Tibial nerve (tissue), 3 donors: ENCODE results near the gene PPP1R1B.

Experiments used
- POLR2A ChIP-seq, 2 donors: fragments of 450-650 bp; IDR thresholded peaks; one replicate each; pipeline ENCODE4 v1.6.1; 2017; ENCODE audit warnings: antibody characterized with exemption in 2 of 2, mild to moderate bottlenecking in 2 of 2, moderate library complexity in 2 of 2
- TF ChIP-seq, protein P1 (sequence below), 5 experiments: fragments of 200-600 bp in 3 of 5; fragments of 450-650 bp in 2 of 5; sonication (generic) in 3 of 5; IDR thresholded peaks; one replicate each; pipeline ENCODE4 v1.5.1; 2016 to 2019; ENCODE audit warnings: antibody characterized with exemption in 5 of 5, mild to moderate bottlenecking in 3 of 5, moderate library complexity in 2 of 5

DNA sequence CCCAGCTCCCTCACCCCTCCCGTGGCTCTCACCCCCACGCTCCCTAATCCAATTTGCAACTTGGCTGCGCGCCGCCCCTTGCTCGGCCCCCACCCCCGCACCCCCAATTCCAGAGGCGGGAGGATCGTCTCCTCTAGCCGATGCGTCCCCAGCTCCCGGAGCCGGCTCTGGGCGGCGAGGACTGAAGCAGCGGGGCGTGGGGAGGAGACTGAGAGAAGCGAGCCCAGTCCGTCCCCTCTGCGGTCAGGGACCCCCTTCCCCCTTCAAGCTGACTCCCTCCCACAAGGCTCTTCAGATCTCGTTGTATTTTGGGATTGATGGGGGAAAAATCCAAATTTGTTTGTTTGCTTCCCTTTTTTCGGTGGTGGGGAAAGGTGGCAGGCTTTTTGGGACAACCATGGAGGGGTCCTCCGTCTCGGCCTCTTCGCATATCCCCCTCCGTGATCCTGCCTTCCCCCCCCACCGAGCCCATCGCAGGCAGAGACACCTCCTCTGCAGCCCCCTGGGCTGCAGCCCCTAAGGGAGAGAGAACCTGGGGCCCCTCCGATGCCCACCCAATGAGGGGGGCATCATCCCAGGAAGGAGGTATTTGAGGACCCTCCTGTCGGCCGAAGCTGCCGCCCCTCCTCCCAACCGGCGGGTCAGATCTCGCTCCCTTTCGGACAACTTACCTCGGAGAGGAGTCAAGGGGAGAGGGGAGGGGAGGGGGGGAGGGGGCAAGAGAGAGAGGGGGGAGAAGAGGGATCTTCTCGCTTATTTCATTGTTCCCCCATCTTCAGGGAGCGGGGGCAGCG, 19.5 kb upstream of the PPP1R1B start:
- TF ChIP-seq, protein P1, sequence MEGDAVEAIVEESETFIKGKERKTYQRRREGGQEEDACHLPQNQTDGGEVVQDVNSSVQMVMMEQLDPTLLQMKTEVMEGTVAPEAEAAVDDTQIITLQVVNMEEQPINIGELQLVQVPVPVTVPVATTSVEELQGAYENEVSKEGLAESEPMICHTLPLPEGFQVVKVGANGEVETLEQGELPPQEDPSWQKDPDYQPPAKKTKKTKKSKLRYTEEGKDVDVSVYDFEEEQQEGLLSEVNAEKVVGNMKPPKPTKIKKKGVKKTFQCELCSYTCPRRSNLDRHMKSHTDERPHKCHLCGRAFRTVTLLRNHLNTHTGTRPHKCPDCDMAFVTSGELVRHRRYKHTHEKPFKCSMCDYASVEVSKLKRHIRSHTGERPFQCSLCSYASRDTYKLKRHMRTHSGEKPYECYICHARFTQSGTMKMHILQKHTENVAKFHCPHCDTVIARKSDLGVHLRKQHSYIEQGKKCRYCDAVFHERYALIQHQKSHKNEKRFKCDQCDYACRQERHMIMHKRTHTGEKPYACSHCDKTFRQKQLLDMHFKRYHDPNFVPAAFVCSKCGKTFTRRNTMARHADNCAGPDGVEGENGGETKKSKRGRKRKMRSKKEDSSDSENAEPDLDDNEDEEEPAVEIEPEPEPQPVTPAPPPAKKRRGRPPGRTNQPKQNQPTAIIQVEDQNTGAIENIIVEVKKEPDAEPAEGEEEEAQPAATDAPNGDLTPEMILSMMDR (IDR thresholded peaks at IDR 0.05), result no peak
- TF ChIP-seq POLR2A (IDR thresholded peaks at IDR 0.05), result no peak
